NCI-H1105 treated with DMSO at 0.1 percent for 48 hours (cell line): Measurements from ENCODE around the gene KRTAP4-7.
"Not testable (repeated sequence)": the region's sequence is repeated elsewhere in the genome, so short reads cannot be mapped to it uniquely, and the experiment has no call there.

Experiments used
- DNase-seq: peaks from one replicate; lab custom pipeline; 2025; lab: John Stamatoyannopoulos, UW

The KRTAP4-7 gene

GRCh38 chr17:41065016-41065689 is 18.8 kb upstream of the KRTAP4-7 start:
- not testable (repeated sequence) for DNase-seq

- no peak for DNase-seq
These were observed 17.9 kb upstream of the KRTAP4-7 start, which contains the start of gene KRTAP2-4 for GRCh38 chr17:41065829-41066624. Gene KRTAP2-4 (minus strand): TSS chr17:41065879. CDS start chr17:41065845, 34 bp downstream.

- no peak for DNase-seq
These were observed 16.7 kb upstream of the KRTAP4-7 start for GRCh38 chr17:41067281-41067680.

- no peak for DNase-seq
These were observed 14.9 kb upstream of the KRTAP4-7 start for GRCh38 chr17:41069031-41069430.

GRCh38 chr17:41071606-41072360 is 12.2 kb upstream of the KRTAP4-7 start:
- DNase-seq: no peak

GRCh38 chr17:41073676-41074075 is 10.3 kb upstream of the KRTAP4-7 start:
- DNase-seq: no peak

- no peak for DNase-seq
These were observed 7.2 kb upstream of the KRTAP4-7 start for GRCh38 chr17:41076788-41077187.

GRCh38 chr17:41082626-41083025 is 1.3 kb upstream of the KRTAP4-7 start:
- DNase-seq: no peak

- DNase-seq: not testable (repeated sequence)
These were observed 523 bp upstream of the KRTAP4-7 start for GRCh38 chr17:41083427-41083826.

GRCh38 chr17:41088760-41089352 is 4.9 kb downstream of the KRTAP4-7 start:
- DNase-seq: not testable (repeated sequence)

- DNase-seq: no peak
These were observed 12.1 kb downstream of the KRTAP4-7 start for GRCh38 chr17:41096055-41096454.

- no peak for DNase-seq
These were observed 14.1 kb downstream of the KRTAP4-7 start, which contains the start of gene KRTAP4-8 for GRCh38 chr17:41098042-41098441. Gene KRTAP4-8 (minus strand): TSS chr17:41098142. CDS start chr17:41098084, 58 bp downstream.

- DNase-seq: no peak
These were observed 14.5 kb downstream of the KRTAP4-7 start for GRCh38 chr17:41098481-41098880.

- not testable (repeated sequence) for DNase-seq
These were observed 15.9 kb downstream of the KRTAP4-7 start for GRCh38 chr17:41099682-41100480.

- DNase-seq: no peak
These were observed 17.8 kb downstream of the KRTAP4-7 start, which contains the start of gene KRTAP4-16 for GRCh38 chr17:41101586-41102259. Gene KRTAP4-16 (minus strand): TSS chr17:41102209. CDS start chr17:41102209, 0 bp downstream.

- DNase-seq: no peak
These were observed 19.9 kb downstream of the KRTAP4-7 start for GRCh38 chr17:41103896-41104295.

GRCh38 chr17:41104386-41105038 is 20.6 kb downstream of the KRTAP4-7 start:
- DNase-seq: not testable (repeated sequence)

GRCh38 chr17:41105347-41105746 is 21.4 kb downstream of the KRTAP4-7 start, which contains the start of gene KRTAP4-9:
Gene KRTAP4-9 (plus strand): TSS chr17:41105389. CDS start chr17:41105389, 0 bp downstream.
- not testable (repeated sequence) for DNase-seq

GRCh38 chr17:41107941-41108450 is 24.0 kb downstream of the KRTAP4-7 start:
- no peak for DNase-seq
